ENCODE data around the gene TTLL9.

The TTLL9 gene

GRCh38 chr20:31866221-31866620 lies 4.2 kb upstream of the TTLL9 start:
- Histone ChIP-seq H3K27ac (ENCODE audit: low read depth in 2 of 2, low read length in 2 of 2) (no peak overlapping the region), H3K4me3 (ENCODE audit: low read length in 2 of 2) (no peak overlapping the region), H3K4me1 (ENCODE audit: control insufficient read depth in 2 of 2, insufficient read depth in 2 of 2, low read length in 2 of 2) (peaks cover 7 to 8% of the 10 kb centered on the region in 2 donors), H3K9me3 (ENCODE audit: control insufficient read depth in 2 of 2, low read length in 2 of 2) (no peaks in the 10 kb centered on the region), H3K27me3 (ENCODE audit: control insufficient read depth in 2 of 2, insufficient read depth in 2 of 2, low read length in 2 of 2) (peaks cover 16 to 19% of the 10 kb centered on the region in 2 donors), H3K36me3 (ENCODE audit: control insufficient read depth in 2 of 2, insufficient read depth in 2 of 2, low read length in 2 of 2) (no peaks in the 10 kb centered on the region), H3K9ac (ENCODE audit: low read depth in 1 of 2, low read length in 2 of 2) (no peak overlapping the region)

- Histone ChIP-seq H3K27ac (ENCODE audit: low read depth in 2 of 2, low read length in 2 of 2) (no peak overlapping the region), H3K9ac (ENCODE audit: low read depth in 1 of 2, low read length in 2 of 2) (no peak overlapping the region), H3K4me3 (ENCODE audit: low read length in 2 of 2) (no peak overlapping the region), H3K4me1 (ENCODE audit: control insufficient read depth in 2 of 2, insufficient read depth in 2 of 2, low read length in 2 of 2) (peaks cover 7 to 8% of the 10 kb centered on the region in 2 donors), H3K9me3 (ENCODE audit: control insufficient read depth in 2 of 2, low read length in 2 of 2) (no peaks in the 10 kb centered on the region), H3K36me3 (ENCODE audit: control insufficient read depth in 2 of 2, insufficient read depth in 2 of 2, low read length in 2 of 2) (no peaks in the 10 kb centered on the region), H3K27me3 (ENCODE audit: control insufficient read depth in 2 of 2, insufficient read depth in 2 of 2, low read length in 2 of 2) (peaks cover 23 to 26% of the 10 kb centered on the region in 2 donors)
Observed at GRCh38 chr20:31868853-31869672, 1.4 kb upstream of the TTLL9 start.

- Histone ChIP-seq H3K9me3 (ENCODE audit: control insufficient read depth in 2 of 2, low read length in 2 of 2) (no peaks in the 10 kb centered on the region), H3K36me3 (ENCODE audit: control insufficient read depth in 2 of 2, insufficient read depth in 2 of 2, low read length in 2 of 2) (no peaks in the 10 kb centered on the region), H3K27ac (ENCODE audit: low read depth in 2 of 2, low read length in 2 of 2) (no peak overlapping the region), H3K9ac (ENCODE audit: low read depth in 1 of 2, low read length in 2 of 2) (peak overlapping the region; percentile 24 to 70), H3K27me3 (ENCODE audit: control insufficient read depth in 2 of 2, insufficient read depth in 2 of 2, low read length in 2 of 2) (peaks cover 23 to 26% of the 10 kb centered on the region in 2 donors), H3K4me3 (ENCODE audit: low read length in 2 of 2) (peak overlapping the region; percentile 77), H3K4me1 (ENCODE audit: control insufficient read depth in 2 of 2, insufficient read depth in 2 of 2, low read length in 2 of 2) (peaks cover 7 to 8% of the 10 kb centered on the region in 2 donors)
Observed at GRCh38 chr20:31869673-31869941, 827 bp upstream of the TTLL9 start.

- Histone ChIP-seq H3K9me3 (ENCODE audit: control insufficient read depth in 2 of 2, low read length in 2 of 2) (no peaks in the 10 kb centered on the region), H3K27ac (ENCODE audit: low read depth in 2 of 2, low read length in 2 of 2) (no peak overlapping the region), H3K9ac (ENCODE audit: low read depth in 1 of 2, low read length in 2 of 2) (peak overlapping the region in 1 of 2 donors; percentile 70)
Observed at GRCh38 chr20:31870726-31871617, 538 bp downstream of the TTLL9 start.

GRCh38 chr20:31871618-31871954 lies 1.2 kb downstream of the TTLL9 start:
- Histone ChIP-seq H3K36me3 (ENCODE audit: control insufficient read depth in 2 of 2, insufficient read depth in 2 of 2, low read length in 2 of 2) (no peaks in the 10 kb centered on the region), H3K4me1 (ENCODE audit: control insufficient read depth in 2 of 2, insufficient read depth in 2 of 2, low read length in 2 of 2) (peaks cover 7 to 8% of the 10 kb centered on the region in 2 donors), H3K9ac (ENCODE audit: low read depth in 1 of 2, low read length in 2 of 2) (no peak overlapping the region), H3K27ac (ENCODE audit: low read depth in 2 of 2, low read length in 2 of 2) (no peak overlapping the region), H3K4me3 (ENCODE audit: low read length in 2 of 2) (no peak overlapping the region), H3K9me3 (ENCODE audit: control insufficient read depth in 2 of 2, low read length in 2 of 2) (no peaks in the 10 kb centered on the region), H3K27me3 (ENCODE audit: control insufficient read depth in 2 of 2, insufficient read depth in 2 of 2, low read length in 2 of 2) (peaks cover 22 to 26% of the 10 kb centered on the region in 2 donors)

More at GRCh38 chr20:31870726-31871617, 538 bp downstream of the TTLL9 start:
- Histone ChIP-seq H3K36me3 (ENCODE audit: control insufficient read depth in 2 of 2, insufficient read depth in 2 of 2, low read length in 2 of 2) (no peaks in the 10 kb centered on the region), H3K4me3 (ENCODE audit: low read length in 2 of 2) (peak overlapping the region; percentile 50 to 77), H3K4me1 (ENCODE audit: control insufficient read depth in 2 of 2, insufficient read depth in 2 of 2, low read length in 2 of 2) (peaks cover 7 to 8% of the 10 kb centered on the region in 2 donors), H3K27me3 (ENCODE audit: control insufficient read depth in 2 of 2, insufficient read depth in 2 of 2, low read length in 2 of 2) (peaks cover 25 to 26% of the 10 kb centered on the region in 2 donors)

- Histone ChIP-seq H3K27me3 (ENCODE audit: control insufficient read depth in 2 of 2, insufficient read depth in 2 of 2, low read length in 2 of 2) (peaks cover 22 to 26% of the 10 kb centered on the region in 2 donors), H3K27ac (ENCODE audit: low read depth in 2 of 2, low read length in 2 of 2) (no peak overlapping the region), H3K4me3 (ENCODE audit: low read length in 2 of 2) (no peak overlapping the region), H3K36me3 (ENCODE audit: control insufficient read depth in 2 of 2, insufficient read depth in 2 of 2, low read length in 2 of 2) (no peaks in the 10 kb centered on the region), H3K9me3 (ENCODE audit: control insufficient read depth in 2 of 2, low read length in 2 of 2) (no peaks in the 10 kb centered on the region), H3K9ac (ENCODE audit: low read depth in 1 of 2, low read length in 2 of 2) (no peak overlapping the region), H3K4me1 (ENCODE audit: control insufficient read depth in 2 of 2, insufficient read depth in 2 of 2, low read length in 2 of 2) (peaks cover 7 to 8% of the 10 kb centered on the region in 2 donors)
Observed at GRCh38 chr20:31872406-31872805, 2.0 kb downstream of the TTLL9 start.

GRCh38 chr20:31875671-31876070 lies 5.2 kb downstream of the TTLL9 start:
- H3K9me3 ChIP-seq (ENCODE audit: control insufficient read depth in 2 of 2, low read length in 2 of 2): no peaks in the 10 kb centered on the region
- H3K27ac ChIP-seq (ENCODE audit: low read depth in 2 of 2, low read length in 2 of 2): no peak overlapping the region
- H3K4me1 ChIP-seq (ENCODE audit: control insufficient read depth in 2 of 2, insufficient read depth in 2 of 2, low read length in 2 of 2): peaks cover 2 to 3% of the 10 kb centered on the region in 2 donors
- H3K27me3 ChIP-seq (ENCODE audit: control insufficient read depth in 2 of 2, insufficient read depth in 2 of 2, low read length in 2 of 2): peaks cover 12 to 17% of the 10 kb centered on the region in 2 donors
- H3K4me3 ChIP-seq (ENCODE audit: low read length in 2 of 2): no peak overlapping the region
- no peaks in the 10 kb centered on the region for H3K36me3 ChIP-seq (ENCODE audit: control insufficient read depth in 2 of 2, insufficient read depth in 2 of 2, low read length in 2 of 2)
- H3K9ac ChIP-seq (ENCODE audit: low read depth in 1 of 2, low read length in 2 of 2): no peak overlapping the region

GRCh38 chr20:31877684-31878083 lies 7.2 kb downstream of the TTLL9 start:
- Histone ChIP-seq H3K27ac (ENCODE audit: low read depth in 2 of 2, low read length in 2 of 2) (no peak overlapping the region), H3K9ac (ENCODE audit: low read depth in 1 of 2, low read length in 2 of 2) (no peak overlapping the region), H3K4me3 (ENCODE audit: low read length in 2 of 2) (no peak overlapping the region), H3K4me1 (ENCODE audit: control insufficient read depth in 2 of 2, insufficient read depth in 2 of 2, low read length in 2 of 2) (no peaks in the 10 kb centered on the region), H3K27me3 (ENCODE audit: control insufficient read depth in 2 of 2, insufficient read depth in 2 of 2, low read length in 2 of 2) (peaks cover 0 to 5% of the 10 kb centered on the region in 2 donors), H3K36me3 (ENCODE audit: control insufficient read depth in 2 of 2, insufficient read depth in 2 of 2, low read length in 2 of 2) (no peaks in the 10 kb centered on the region), H3K9me3 (ENCODE audit: control insufficient read depth in 2 of 2, low read length in 2 of 2) (no peaks in the 10 kb centered on the region)

GRCh38 chr20:31879143-31879987 lies 8.9 kb downstream of the TTLL9 start:
- Histone ChIP-seq H3K36me3 (ENCODE audit: control insufficient read depth in 2 of 2, insufficient read depth in 2 of 2, low read length in 2 of 2) (no peaks in the 10 kb centered on the region), H3K4me3 (ENCODE audit: low read length in 2 of 2) (peak overlapping the region; percentile 80 to 81), H3K27me3 (ENCODE audit: control insufficient read depth in 2 of 2, insufficient read depth in 2 of 2, low read length in 2 of 2) (peaks cover 0 to 5% of the 10 kb centered on the region in 2 donors), H3K4me1 (ENCODE audit: control insufficient read depth in 2 of 2, insufficient read depth in 2 of 2, low read length in 2 of 2) (no peaks in the 10 kb centered on the region), H3K9ac (ENCODE audit: low read depth in 1 of 2, low read length in 2 of 2) (peak overlapping the region; percentile 57 to 60), H3K9me3 (ENCODE audit: control insufficient read depth in 2 of 2, low read length in 2 of 2) (no peaks in the 10 kb centered on the region), H3K27ac (ENCODE audit: low read depth in 2 of 2, low read length in 2 of 2) (peak overlapping the region; percentile 45 to 64)

Measured in mucosa of rectum (tissue), 2 donors.